Activated CD4-positive, alpha-beta memory T cell treated with anti-CD3 and anti-CD28 coated beads, Interleukin-2, amount 10 ng/mL, durations not matched to agents 7 days and 5 days (primary cell): ENCODE data around the gene RETREG1. TPM values are rescaled to one million over a fixed set of nuclear protein-coding genes. Genes with fewer than 3 reads are reported as not detected.
"Not testable (repeated sequence)": the region's sequence is repeated elsewhere in the genome, so short reads cannot be mapped to it uniquely, and the experiment has no call there.

Source experiments
- CTCF ChIA-PET: fragments of 350-600 bp; sonication (Branson Sonifier 250); formaldehyde crosslinking; loops from one replicate; lab custom pipeline; 2021; ENCODE audit warnings: antibody characterized with exemption, inconsistent platforms; lab: Charles Lee
- POLR2A ChIA-PET: fragments of 350-600 bp; sonication (Branson Sonifier 250); formaldehyde crosslinking; loops from one replicate; lab custom pipeline; 2021; ENCODE audit warnings: antibody characterized with exemption; lab: Charles Lee
- DNase-seq: peaks from one replicate; pipeline ENCODE4 v3.0.0-alpha.2; 2020
- H3K27ac Mint-ChIP-seq: one replicate; pipeline ENCODE4 v1.8.0; 2021; ENCODE audit warnings: mild to moderate bottlenecking, mixed read lengths
- H3K27me3 Mint-ChIP-seq: one replicate; pipeline ENCODE4 v1.8.0; 2021; ENCODE audit warnings: mixed read lengths
- H3K36me3 Mint-ChIP-seq: one replicate; pipeline ENCODE4 v1.8.0; 2021; ENCODE audit warnings: low read depth, mixed read lengths
- H3K4me1 Mint-ChIP-seq: one replicate; pipeline ENCODE4 v1.8.0; 2021; ENCODE audit warnings: mixed read lengths
- H3K4me3 Mint-ChIP-seq: one replicate; pipeline ENCODE4 v1.8.0; 2021; ENCODE audit warnings: mild to moderate bottlenecking, mixed read lengths
- H3K9me3 Mint-ChIP-seq: one replicate; pipeline ENCODE4 v1.8.0; 2021; ENCODE audit warnings: mixed read lengths
- total RNA-seq, 2 experiments: library from RNA; stranded (reverse); gene quantifications; one replicate each; pipeline ENCODE4 v1.2.3, GENCODE V29; 2021

RETREG1 gene
- total RNA-seq, 2 experiments from 2014 or later, result 15.1 to 17.3 TPM

DNA sequence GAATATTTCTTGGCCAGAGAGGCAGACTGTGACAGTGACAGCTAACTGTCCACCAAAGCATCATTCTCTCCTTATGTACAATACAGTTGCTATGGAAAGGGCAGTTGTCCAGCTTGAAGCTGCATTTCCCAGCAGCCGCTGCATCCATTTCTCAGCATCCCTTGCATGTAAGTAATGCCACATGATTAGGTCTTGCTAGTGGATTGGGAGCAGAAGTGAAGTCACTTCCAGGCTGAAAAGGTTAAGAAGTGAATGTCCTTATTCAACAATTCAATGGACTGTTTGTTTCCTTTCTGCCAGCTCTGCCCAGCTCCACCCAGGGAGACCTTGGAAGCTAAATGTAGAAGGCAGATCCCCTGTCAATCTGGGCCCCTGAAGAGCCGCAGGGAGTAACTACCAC lies 26.1 kb upstream of the RETREG1 start:
- Mint-ChIP-seq H3K27me3 (no peaks in the 10 kb centered on the region), H3K36me3 (no peaks in the 10 kb centered on the region), H3K9me3 (peaks cover 6% of the 10 kb centered on the region), H3K4me3 (no peak overlapping the region), H3K4me1 (peaks cover 2% of the 10 kb centered on the region), H3K27ac (no peak overlapping the region)
- DNase-seq, result no peak
- ChIA-PET POLR2A (no interaction called here), CTCF (no interaction called here)

DNA sequence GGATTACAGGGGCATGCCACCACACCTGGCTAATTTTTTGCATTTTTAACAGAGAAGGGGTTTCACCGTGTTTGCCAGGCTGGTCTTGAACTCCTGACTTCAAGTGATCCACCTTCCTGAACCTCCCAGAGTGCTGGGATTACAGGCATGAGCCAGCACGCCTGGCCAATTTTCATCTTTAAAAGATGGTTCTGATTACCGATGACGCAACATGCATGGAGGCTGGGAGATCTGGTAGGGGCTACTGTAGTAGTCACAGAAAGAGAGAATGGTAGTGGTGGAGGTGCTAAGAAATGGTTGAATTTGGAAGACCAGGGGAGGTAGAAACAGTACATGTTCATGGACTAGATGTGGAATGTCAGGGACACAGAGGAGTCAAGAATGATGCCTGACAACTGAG lies 22.4 kb upstream of the RETREG1 start:
- ChIA-PET CTCF (no interaction called here), POLR2A (no interaction called here)
- Mint-ChIP-seq H3K4me3 (no peak overlapping the region), H3K36me3 (no peaks in the 10 kb centered on the region), H3K27me3 (peaks cover 2% of the 10 kb centered on the region), H3K9me3 (peaks cover under 1% of the 10 kb centered on the region), H3K27ac (no peak overlapping the region), H3K4me1 (peaks cover under 1% of the 10 kb centered on the region)
- no peak for DNase-seq

DNA sequence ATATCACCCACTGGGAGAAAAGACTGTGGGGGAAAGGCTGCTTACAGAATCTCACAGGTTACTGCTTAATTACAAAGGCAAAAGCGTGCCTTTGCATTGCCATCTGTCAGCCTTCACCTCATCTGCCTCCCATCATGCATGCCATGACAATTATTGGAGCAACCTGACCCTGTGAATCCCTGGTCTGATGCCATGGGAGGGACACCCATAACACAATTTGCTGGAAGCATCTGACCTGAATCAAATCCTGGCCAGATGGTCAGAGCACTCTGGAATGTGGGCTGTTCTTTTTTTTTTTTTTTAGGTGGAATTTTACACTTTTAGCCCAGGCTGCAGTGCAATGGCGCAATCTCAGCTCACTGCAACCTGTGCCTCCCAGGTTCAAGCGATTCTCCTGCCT lies 11.6 kb upstream of the RETREG1 start:
- ChIA-PET POLR2A (interaction anchor here (3.5 kb wide), 1 partner anchor 11 kb away, joined by 50 read pairs; the partner anchor contains the start of gene RETREG1), CTCF (no interaction called here)
- H3K27me3 Mint-ChIP-seq, result no peaks in the 10 kb centered on the region
- H3K27ac Mint-ChIP-seq, result no peak overlapping the region
- no peaks in the 10 kb centered on the region for H3K9me3 Mint-ChIP-seq
- H3K36me3 Mint-ChIP-seq, result peaks cover 4% of the 10 kb centered on the region
- no peak for DNase-seq
- H3K4me3 Mint-ChIP-seq, result no peak overlapping the region
- peaks cover 26% of the 10 kb centered on the region for H3K4me1 Mint-ChIP-seq

DNA sequence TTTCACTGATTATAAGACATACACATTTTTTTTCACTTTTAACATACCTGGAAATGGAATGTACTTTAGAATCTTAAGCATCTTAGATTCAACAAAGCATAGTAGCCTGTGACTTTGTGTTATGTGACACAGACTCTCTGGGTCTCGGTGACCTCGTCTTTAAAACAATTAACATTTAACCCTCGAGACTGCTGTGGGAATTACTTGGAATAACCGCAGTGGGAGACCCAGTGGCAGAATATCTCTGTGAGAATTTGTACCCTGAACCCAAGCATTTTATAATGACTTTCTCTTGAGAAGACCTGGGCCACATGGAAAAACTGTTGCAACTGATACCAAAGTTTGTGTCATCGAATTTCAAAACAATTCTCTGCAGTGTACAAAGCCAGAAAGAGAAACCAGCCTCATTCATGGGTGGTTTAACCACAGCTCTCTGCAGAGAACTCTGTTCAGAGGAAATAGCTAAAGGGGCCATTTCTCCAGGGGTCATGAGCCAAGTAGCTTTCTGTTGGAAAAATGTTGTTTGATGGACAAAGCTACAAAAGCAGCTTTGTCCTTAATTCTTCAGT lies 10.0 kb upstream of the RETREG1 start:
- Mint-ChIP-seq H3K4me3 (no peak overlapping the region), H3K27ac (peak overlapping the region; percentile 51), H3K36me3 (peaks cover 4% of the 10 kb centered on the region), H3K27me3 (no peaks in the 10 kb centered on the region), H3K9me3 (no peaks in the 10 kb centered on the region), H3K4me1 (peaks cover 26% of the 10 kb centered on the region)
- ChIA-PET CTCF (interaction anchor here (1.6 kb wide), 1 partner anchor 137 kb away, joined by 3 read pairs; no protein-coding TSS in a partner anchor), POLR2A (interaction anchor here (1.0 to 3.5 kb wide), 3 partner anchors 9 to 18 kb away, joined by 3 to 50 read pairs (median 3); partner anchors contain the start of gene RETREG1)
- DNase-seq, result peak; percentile 25

DNA sequence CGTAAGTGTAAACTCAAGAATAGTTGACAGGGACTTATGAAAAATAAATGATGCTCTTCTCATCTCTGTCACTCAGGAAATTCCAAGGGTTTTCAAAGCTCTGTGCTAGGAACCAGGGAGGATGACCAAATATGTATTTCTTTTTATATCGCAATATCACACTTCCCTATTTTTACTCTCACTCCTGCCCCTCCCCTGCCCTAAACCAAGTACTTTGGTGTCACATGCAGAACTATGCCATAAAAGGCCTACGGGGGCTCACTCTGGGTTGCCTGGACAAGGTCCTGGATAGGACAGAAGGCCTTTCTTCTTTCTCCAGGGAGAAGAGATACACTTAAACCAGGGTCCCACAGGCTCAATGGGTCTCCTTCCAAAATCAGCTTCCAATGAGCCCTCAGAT lies 8.3 kb upstream of the RETREG1 start:
- Mint-ChIP-seq H3K36me3 (peaks cover 4% of the 10 kb centered on the region), H3K4me3 (no peak overlapping the region), H3K27me3 (peaks cover 2% of the 10 kb centered on the region), H3K4me1 (peaks cover 26% of the 10 kb centered on the region), H3K27ac (no peak overlapping the region), H3K9me3 (no peaks in the 10 kb centered on the region)
- ChIA-PET POLR2A (interaction anchor here (3.5 kb wide), 1 partner anchor 8 kb away, joined by 50 read pairs; the partner anchor contains the start of gene RETREG1), CTCF (no interaction called here)
- no peak for DNase-seq

DNA sequence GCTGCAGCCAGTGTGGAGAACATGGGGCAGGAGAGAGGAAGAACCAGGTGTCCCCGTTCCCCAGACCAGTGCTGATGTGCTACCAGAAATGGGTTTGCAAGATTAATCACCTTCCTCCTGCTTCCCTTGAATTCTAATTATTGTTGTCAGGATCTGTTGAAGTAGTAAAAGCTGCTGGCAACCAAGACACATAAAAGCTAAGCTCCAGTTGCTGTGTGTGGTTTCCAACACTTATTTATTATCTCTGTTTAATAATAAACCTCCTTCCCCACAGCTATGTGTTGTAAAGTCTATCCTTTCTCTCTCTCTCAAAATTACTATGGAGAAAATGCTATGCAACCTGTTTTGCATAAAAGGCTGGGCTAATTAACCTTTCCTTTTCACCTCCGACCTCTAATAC lies 2.3 kb upstream of the RETREG1 start:
- DNase-seq, result no peak
- peaks cover 16% of the 10 kb centered on the region for H3K4me1 Mint-ChIP-seq
- H3K27me3 Mint-ChIP-seq, result peaks cover 10% of the 10 kb centered on the region
- H3K4me3 Mint-ChIP-seq, result no peak overlapping the region
- no peaks in the 10 kb centered on the region for H3K9me3 Mint-ChIP-seq
- ChIA-PET CTCF (interaction anchor here (1.1 kb wide), 1 partner anchor 67 kb away, joined by 3 read pairs; no protein-coding TSS in a partner anchor), POLR2A (interaction anchor here (3.2 kb wide), 1 partner anchor 8 kb away, joined by 50 read pairs; no protein-coding TSS in a partner anchor)
- H3K36me3 Mint-ChIP-seq, result peaks cover 10% of the 10 kb centered on the region
- no peak overlapping the region for H3K27ac Mint-ChIP-seq

DNA sequence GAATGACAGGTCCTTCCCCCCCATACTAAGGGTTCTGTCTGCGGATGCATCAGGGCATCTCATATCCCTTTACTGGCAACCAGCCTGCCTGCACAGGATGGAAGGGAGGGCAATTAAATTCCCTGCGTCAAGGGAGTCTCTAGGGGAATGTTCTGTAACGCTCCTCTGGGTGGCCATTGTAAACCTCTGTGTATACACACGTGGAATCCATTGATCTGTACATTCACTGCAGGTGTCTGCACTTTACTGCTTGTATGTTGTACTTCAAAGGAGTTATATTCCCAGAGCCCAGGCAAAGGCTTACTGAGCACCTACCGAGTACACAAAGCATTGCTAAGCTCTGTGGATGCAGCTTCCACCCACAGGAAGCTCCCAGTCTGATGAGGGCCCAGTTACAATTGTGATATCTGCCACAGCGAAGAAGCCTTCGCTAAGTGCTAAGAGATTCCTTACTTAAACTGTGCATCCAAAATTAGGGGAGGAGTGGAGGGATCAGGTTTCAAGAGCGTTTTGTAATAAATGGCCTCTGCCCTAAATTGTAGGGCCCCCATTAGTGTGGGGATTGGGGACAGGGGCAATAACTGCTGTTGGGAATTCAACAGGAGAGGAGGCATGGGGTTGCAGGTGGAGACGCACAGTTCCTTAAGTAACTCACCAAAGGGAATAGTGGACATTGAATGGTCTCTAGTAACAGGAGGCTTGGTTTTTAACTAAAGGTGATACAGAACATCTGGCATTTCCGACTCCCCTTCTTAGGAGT lies 1.5 kb upstream of the RETREG1 start:
- H3K9me3 Mint-ChIP-seq, result no peaks in the 10 kb centered on the region
- POLR2A ChIA-PET, result interaction anchor here (1.4 to 3.2 kb wide), 3 partner anchors 9 to 150 kb away, joined by 4 to 50 read pairs (median 10); no protein-coding TSS in a partner anchor
- H3K27ac Mint-ChIP-seq, result no peak overlapping the region
- CTCF ChIA-PET, result no interaction called here
- peaks cover 20% of the 10 kb centered on the region for H3K4me1 Mint-ChIP-seq
- no peak overlapping the region for H3K4me3 Mint-ChIP-seq
- DNase-seq, result no peak
- H3K36me3 Mint-ChIP-seq, result peaks cover 10% of the 10 kb centered on the region
- peaks cover 10% of the 10 kb centered on the region for H3K27me3 Mint-ChIP-seq

DNA sequence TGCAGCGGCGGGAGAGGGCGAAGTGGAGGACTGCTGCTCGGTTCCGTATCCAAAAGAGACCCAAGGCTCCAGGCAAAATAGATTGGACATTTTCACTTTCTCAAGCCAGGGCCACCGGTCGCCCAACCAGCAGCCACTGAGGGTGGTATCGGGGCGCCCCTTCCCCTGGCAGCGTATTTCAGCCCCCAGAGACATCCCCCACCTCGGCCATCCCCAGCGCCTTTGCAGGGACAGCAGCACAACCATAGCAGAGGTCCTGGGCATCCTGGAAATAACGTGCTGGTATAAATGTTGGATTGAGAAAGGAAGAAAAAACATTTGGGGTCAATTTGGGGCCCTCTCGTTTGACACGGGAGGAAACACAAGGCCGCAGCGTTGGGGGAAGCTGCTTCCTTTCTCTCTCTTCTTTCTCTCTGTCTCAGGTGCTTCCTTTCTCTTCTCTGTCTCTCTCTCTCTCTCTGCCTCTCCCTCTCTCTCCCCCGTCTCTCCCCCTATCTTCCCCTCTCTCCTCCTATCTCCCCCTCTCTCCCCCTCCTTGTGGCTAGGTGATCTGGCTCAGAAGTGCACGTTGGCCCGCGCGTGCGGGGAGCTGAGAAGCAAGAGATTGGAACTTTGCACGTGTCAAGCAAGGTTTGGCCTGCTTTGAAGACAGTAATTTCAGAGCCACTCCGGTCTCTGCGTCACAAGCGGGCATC lies 624 bp upstream of the RETREG1 start:
- H3K36me3 Mint-ChIP-seq, result peaks cover 10% of the 10 kb centered on the region
- POLR2A ChIA-PET, result interaction anchor here (0.9 to 3.2 kb wide), 5 partner anchors 9 to 149 kb away, joined by 3 to 50 read pairs (median 4); no protein-coding TSS in a partner anchor
- peaks cover 10% of the 10 kb centered on the region for H3K27me3 Mint-ChIP-seq
- peaks cover 25% of the 10 kb centered on the region for H3K4me1 Mint-ChIP-seq
- no peak overlapping the region for H3K27ac Mint-ChIP-seq
- no peak overlapping the region for H3K4me3 Mint-ChIP-seq
- H3K9me3 Mint-ChIP-seq, result no peaks in the 10 kb centered on the region
- CTCF ChIA-PET, result interaction anchor here (1.3 to 1.5 kb wide), 2 partner anchors 67 to 161 kb away, joined by 3 to 5 read pairs; no protein-coding TSS in a partner anchor
- peak; percentile 28 for DNase-seq

DNA sequence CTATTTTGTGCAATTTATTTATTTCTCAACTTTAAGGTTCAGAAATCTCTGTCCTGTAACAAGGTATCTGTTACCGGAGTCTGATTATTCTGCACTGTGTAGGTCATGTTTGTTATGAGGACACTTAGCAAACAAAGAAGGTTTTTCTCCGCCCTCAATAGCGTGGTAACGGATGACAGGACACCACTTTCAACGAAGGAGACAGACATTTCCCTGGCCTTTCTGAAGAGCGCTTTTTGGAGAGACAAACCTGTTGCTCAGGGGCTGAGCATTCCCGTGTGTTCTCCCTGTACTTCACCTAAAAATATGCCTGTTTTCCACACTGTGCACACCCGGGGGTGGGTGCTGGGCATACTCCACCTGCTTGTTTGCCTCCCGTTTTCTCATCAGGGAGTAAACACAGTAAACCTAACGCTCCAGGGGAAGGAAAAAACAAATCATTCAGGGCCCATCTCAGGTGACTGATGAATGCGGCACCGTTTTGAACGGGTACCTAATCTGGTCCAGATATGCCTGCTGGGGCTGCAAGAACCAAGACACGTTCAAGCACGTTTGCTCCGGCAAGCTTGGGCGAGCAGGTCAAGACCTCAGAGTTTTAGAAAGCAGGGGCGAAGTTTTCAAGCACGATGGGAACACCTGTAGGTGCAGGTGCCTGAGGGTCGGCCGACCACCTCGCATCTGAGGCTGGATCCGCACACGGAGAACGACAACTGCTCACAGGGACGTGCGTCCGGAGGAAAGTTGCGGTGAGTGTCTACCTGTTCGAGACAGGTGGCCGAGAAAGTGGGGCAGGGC lies 859 bp downstream of the RETREG1 start:
- H3K4me1 Mint-ChIP-seq, result peaks cover 27% of the 10 kb centered on the region
- DNase-seq, result no peak
- ChIA-PET POLR2A (interaction anchor here (0.9 to 3.2 kb wide), 5 partner anchors 11 to 57 kb away, joined by 3 to 50 read pairs (median 4); no protein-coding TSS in a partner anchor), CTCF (interaction anchor here (1.3 to 1.5 kb wide), 2 partner anchors 66 to 159 kb away, joined by 3 to 5 read pairs; no protein-coding TSS in a partner anchor)
- H3K9me3 Mint-ChIP-seq, result peaks cover 3% of the 10 kb centered on the region
- H3K36me3 Mint-ChIP-seq, result peaks cover 16% of the 10 kb centered on the region
- peaks cover 10% of the 10 kb centered on the region for H3K27me3 Mint-ChIP-seq
- H3K27ac Mint-ChIP-seq, result peak overlapping the region; percentile 63
- peak overlapping the region; percentile 87 for H3K4me3 Mint-ChIP-seq

DNA sequence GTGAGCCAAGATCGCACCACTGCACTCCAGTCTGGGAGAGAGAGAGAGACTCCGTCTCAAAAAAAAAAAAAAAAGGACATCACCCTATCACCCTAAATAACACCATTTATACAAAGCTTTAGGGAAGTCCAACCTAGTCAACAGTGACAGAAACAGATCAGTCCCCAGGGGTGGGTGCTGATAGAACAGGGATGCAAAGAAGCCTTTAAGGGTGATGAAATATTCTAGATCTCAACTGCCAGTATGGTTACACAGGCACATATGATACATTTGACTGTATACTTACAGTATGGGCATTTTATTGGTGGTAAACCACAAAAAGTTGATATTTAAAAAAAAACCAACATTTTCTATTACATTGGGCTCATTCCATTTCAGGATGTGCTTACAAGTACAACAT lies 4.8 kb downstream of the RETREG1 start:
- H3K9me3 Mint-ChIP-seq, result peaks cover 3% of the 10 kb centered on the region
- DNase-seq, result no peak
- POLR2A ChIA-PET, result no interaction called here
- peaks cover 27% of the 10 kb centered on the region for H3K4me1 Mint-ChIP-seq
- H3K27ac Mint-ChIP-seq, result no peak overlapping the region
- CTCF ChIA-PET, result interaction anchor here (1.5 kb wide), 1 partner anchor 26 kb away, joined by 3 read pairs; no protein-coding TSS in a partner anchor
- no peak overlapping the region for H3K4me3 Mint-ChIP-seq
- H3K36me3 Mint-ChIP-seq, result peaks cover 20% of the 10 kb centered on the region
- H3K27me3 Mint-ChIP-seq, result peaks cover 7% of the 10 kb centered on the region

DNA sequence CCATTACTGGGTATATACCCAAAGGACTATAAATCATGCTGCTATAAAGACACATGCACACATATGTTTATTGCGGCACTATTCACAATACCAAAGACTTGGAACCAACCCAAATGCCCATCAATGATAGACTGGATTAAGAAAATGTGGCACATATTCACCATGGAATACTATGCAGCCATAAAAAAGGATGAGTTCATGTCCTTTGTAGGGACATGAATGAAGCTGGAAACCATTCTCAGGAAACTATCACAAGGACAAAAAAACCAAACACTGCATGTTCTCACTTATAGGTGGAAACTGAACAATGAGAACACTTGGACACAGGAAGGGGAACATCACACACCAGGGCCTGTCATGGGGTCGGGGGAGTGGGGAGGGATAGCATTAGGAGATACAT lies 5.9 kb downstream of the RETREG1 start:
- peaks cover 23% of the 10 kb centered on the region for H3K4me1 Mint-ChIP-seq
- peaks cover 17% of the 10 kb centered on the region for H3K36me3 Mint-ChIP-seq
- DNase-seq, H3K9me3 Mint-ChIP-seq, H3K27me3 Mint-ChIP-seq, POLR2A ChIA-PET, H3K27ac Mint-ChIP-seq, H3K4me3 Mint-ChIP-seq: not testable (repeated sequence)
- CTCF ChIA-PET, result interaction anchor here (1.5 kb wide), 1 partner anchor 25 kb away, joined by 3 read pairs; no protein-coding TSS in a partner anchor

DNA sequence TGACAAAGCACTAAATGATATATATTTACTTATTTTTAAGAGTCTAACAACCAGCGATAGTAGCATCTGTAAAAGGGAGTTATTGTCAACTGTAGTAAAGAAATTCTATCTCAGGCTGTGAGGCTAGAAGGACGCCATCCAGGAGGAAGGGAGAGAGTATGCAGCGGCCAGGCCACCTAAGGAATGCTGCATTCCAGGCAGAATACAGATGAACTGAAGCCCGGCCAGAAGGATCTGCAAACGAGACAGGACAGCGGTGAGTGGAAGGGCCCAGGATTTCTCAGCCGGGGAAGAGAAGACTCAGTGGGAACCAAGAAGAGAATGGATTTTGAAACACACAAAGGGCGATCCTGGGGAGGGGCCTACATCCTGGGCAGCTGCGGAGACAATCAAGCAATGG lies 7.4 kb downstream of the RETREG1 start:
- Mint-ChIP-seq H3K9me3 (peaks cover 3% of the 10 kb centered on the region), H3K27ac (no peak overlapping the region), H3K27me3 (no peaks in the 10 kb centered on the region), H3K4me3 (no peak overlapping the region), H3K4me1 (peaks cover 13% of the 10 kb centered on the region), H3K36me3 (peaks cover 10% of the 10 kb centered on the region)
- no peak for DNase-seq
- ChIA-PET CTCF (no interaction called here), POLR2A (no interaction called here)
